Endodermal cell (in vitro differentiated cells): ENCODE results near the gene SCART1. TPM values are rescaled to one million over a fixed set of nuclear protein-coding genes. Genes with fewer than 3 reads are reported as not detected.
A peak's percentile ranks its signal among the peaks of the same experiment; 100 is the strongest.
"Not testable (repeated sequence)": the region's sequence is repeated elsewhere in the genome, so short reads cannot be mapped to it uniquely, and the experiment has no call there.

ENCODE experiments used
- DNase-seq: peaks from one replicate; pipeline ENCODE4 v3.0.0-alpha.2; 2017
- H3K27ac ChIP-seq: 2 replicates; pipeline ENCODE4 v1.5.1; 2013; ENCODE audit warnings: mild to moderate bottlenecking, low read depth, low read length, moderate library complexity
- H3K27me3 ChIP-seq: 2 replicates; pipeline ENCODE4 v1.6.1; 2013; ENCODE audit warnings: mild to moderate bottlenecking, low read length, moderate library complexity; ENCODE audit not compliant: insufficient read depth, control insufficient read depth, poor library complexity, severe bottlenecking
- H3K36me3 ChIP-seq: 2 replicates; pipeline ENCODE4 v1.7.0; 2013; ENCODE audit warnings: mild to moderate bottlenecking, low read length, moderate library complexity; ENCODE audit not compliant: control insufficient read depth, insufficient read depth
- H3K4me1 ChIP-seq: one replicate; pipeline ENCODE4 v1.7.0; 2013; ENCODE audit warnings: low read length; ENCODE audit not compliant: control insufficient read depth, insufficient read depth
- H3K4me3 ChIP-seq: 2 replicates; pipeline ENCODE4 v1.5.1; 2013; ENCODE audit warnings: mild to moderate bottlenecking, low read length, moderate library complexity
- H3K9ac ChIP-seq: 2 replicates; pipeline ENCODE4 v1.6.1; 2013; ENCODE audit warnings: mild to moderate bottlenecking, low read length, moderate library complexity; ENCODE audit not compliant: poor library complexity, severe bottlenecking; ENCODE audit errors: extremely low read depth
- H3K9me3 ChIP-seq: 2 replicates; pipeline ENCODE4 v1.6.1; 2013; ENCODE audit warnings: mild to moderate bottlenecking, low read length, moderate library complexity; ENCODE audit not compliant: control insufficient read depth
- H3K27ac Mint-ChIP-seq: 2 replicates; pipeline ENCODE4 v1.8.0; 2020; ENCODE audit warnings: mixed read lengths
- H3K27me3 Mint-ChIP-seq: 2 replicates; pipeline ENCODE4 v1.8.0; 2021; ENCODE audit warnings: mild to moderate bottlenecking, mixed read lengths; ENCODE audit not compliant: insufficient read depth
- H3K36me3 Mint-ChIP-seq: 2 replicates; pipeline ENCODE4 v1.8.0; 2020; ENCODE audit warnings: low read depth, mixed read lengths
- H3K4me1 Mint-ChIP-seq: 2 replicates; pipeline ENCODE4 v1.8.0; 2020; ENCODE audit warnings: mixed read lengths
- H3K4me3 Mint-ChIP-seq: 2 replicates; pipeline ENCODE4 v1.8.0; 2020; ENCODE audit warnings: mild to moderate bottlenecking, moderate library complexity, mixed read lengths
- H3K9me3 Mint-ChIP-seq: 2 replicates; pipeline ENCODE4 v1.8.0; 2020; ENCODE audit warnings: mild to moderate bottlenecking, mixed read lengths
- CTCF ChIP-seq: fragments of 200-600 bp; sonication (generic); conservative IDR thresholded peaks from 2 replicates; pipeline ENCODE4 v1.5.0; 2021; ENCODE audit warnings: antibody characterized with exemption, mild to moderate bottlenecking
- WGBS, 2 experiments: methylation state at CpG; one replicate each; pipeline versions ENCODE4 v1.1.5 to v1.1.7; 2013; ENCODE audit warnings: missing lambda C conversion rate in 2 of 2, mixed read lengths in 1 of 2; ENCODE audit not compliant: insufficient coverage in 1 of 2, insufficient read length in 1 of 2; 5-methylcytosine and 5-hydroxymethylcytosine counted together
- total RNA-seq, 2 donors: library from RNA; stranded (reverse); fragmentation: NEBNext Ultra II Directional in 1 of 2; extraction: Animal tissue kit (Norgen Biotek cat#: 25700) in 1 of 2; gene quantifications; 2 replicates in 1 of 2; 3 replicates in 1 of 2; pipeline ENCODE4 v1.2.1, GENCODE V29; 2021

The SCART1 gene
- total RNA-seq, 2 donors from 2014 or later, result 0.37 to 0.80 TPM

- H3K4me3 ChIP-seq, result no peak overlapping the region
- WGBS, 2 experiments, result 84 to 94% methylated on average over 13 to 16 of the region's 16 CpGs
- Mint-ChIP-seq H3K27ac (no peak overlapping the region), H3K4me3 (no peak overlapping the region), H3K4me1 (no peaks in the 10 kb centered on the region), H3K27me3 (peaks cover 20% of the 10 kb centered on the region), H3K36me3 (peaks cover 20% of the 10 kb centered on the region), H3K9me3 (no peaks in the 10 kb centered on the region)
- no peaks in the 10 kb centered on the region for H3K4me1 ChIP-seq
- no peak for TF ChIP-seq CTCF
- H3K9ac ChIP-seq, result no peak overlapping the region
- no peaks in the 10 kb centered on the region for H3K9me3 ChIP-seq
- H3K27me3 ChIP-seq, result peaks cover 7% of the 10 kb centered on the region
- H3K27ac ChIP-seq, result no peak overlapping the region
- DNase-seq, result peak; percentile 59
- peaks cover 4% of the 10 kb centered on the region for H3K36me3 ChIP-seq
Observed at GRCh38 chr10:133422223-133422806, 31.4 kb upstream of the SCART1 start.

- H3K4me3 Mint-ChIP-seq, result peak overlapping the region; percentile 34
- no peak overlapping the region for H3K27ac ChIP-seq
- no peak for TF ChIP-seq CTCF
- H3K27ac Mint-ChIP-seq, result no peak overlapping the region
- WGBS, 2 experiments, result 31 to 72% methylated on average over 24 to 88 of the region's 88 CpGs
- no peaks in the 10 kb centered on the region for H3K4me1 Mint-ChIP-seq
- H3K36me3 Mint-ChIP-seq, result peaks cover 20% of the 10 kb centered on the region
- H3K4me1 ChIP-seq, result no peaks in the 10 kb centered on the region
- H3K9me3 ChIP-seq, result no peaks in the 10 kb centered on the region
- H3K4me3 ChIP-seq, result no peak overlapping the region
- peaks cover 20% of the 10 kb centered on the region for H3K27me3 Mint-ChIP-seq
- peaks cover 4% of the 10 kb centered on the region for H3K36me3 ChIP-seq
- H3K9me3 Mint-ChIP-seq, result no peaks in the 10 kb centered on the region
- no peak overlapping the region for H3K9ac ChIP-seq
- DNase-seq, result peak; percentile 66
- peaks cover 7% of the 10 kb centered on the region for H3K27me3 ChIP-seq
Observed at GRCh38 chr10:133422807-133423771, 30.7 kb upstream of the SCART1 start.

GRCh38 chr10:133424102-133424501 is 29.6 kb upstream of the SCART1 start:
- H3K27me3 ChIP-seq, H3K9ac ChIP-seq, H3K36me3 ChIP-seq, H3K4me1 Mint-ChIP-seq, H3K27ac Mint-ChIP-seq, H3K9me3 ChIP-seq, H3K4me1 ChIP-seq, H3K27ac ChIP-seq, H3K4me3 Mint-ChIP-seq, H3K9me3 Mint-ChIP-seq, H3K4me3 ChIP-seq: not testable (repeated sequence)
- peak; percentile 42 for DNase-seq
- Mint-ChIP-seq H3K36me3 (peaks cover 14% of the 10 kb centered on the region), H3K27me3 (peaks cover 20% of the 10 kb centered on the region)
- WGBS, 2 experiments, result 5% methylated on average over 8 of the region's 46 CpGs; no CpG with 5 or more reads in 1 of the 2 experiments

- peaks cover 12% of the 10 kb centered on the region for H3K9me3 Mint-ChIP-seq
- H3K4me3 Mint-ChIP-seq, result peak within 1 kb of the TSS; percentile 34
- H3K9me3 ChIP-seq, H3K36me3 Mint-ChIP-seq, H3K9ac ChIP-seq, H3K4me3 ChIP-seq, H3K4me1 Mint-ChIP-seq, H3K27ac Mint-ChIP-seq, DNase-seq, H3K27me3 ChIP-seq, H3K4me1 ChIP-seq, H3K27ac ChIP-seq, H3K36me3 ChIP-seq: not testable (repeated sequence)
- peaks cover 20% of the 10 kb centered on the region for H3K27me3 Mint-ChIP-seq
- WGBS, 2 experiments, result 2% methylated on average over 7 of the region's 37 CpGs; no CpG with 5 or more reads in 1 of the 2 experiments
Observed at GRCh38 chr10:133424601-133425000, 29.1 kb upstream of the SCART1 start, which contains the start of gene SPRN. TSS of gene SPRN (minus strand) at chr10:133424625. CDS start at chr10:133423681, 944 bp downstream.

GRCh38 chr10:133429571-133429970 is 24.2 kb upstream of the SCART1 start:
- H3K27ac Mint-ChIP-seq, result not testable (repeated sequence)
- 90% methylated on average over 3 of the region's 4 CpGs; no CpG with 5 or more reads in 1 of the 2 experiments for WGBS, 2 experiments

More at GRCh38 chr10:133429571-133429970, 24.2 kb upstream of the SCART1 start:
- not testable (repeated sequence) for H3K27me3 Mint-ChIP-seq, H3K36me3 Mint-ChIP-seq, H3K9ac ChIP-seq, H3K27ac ChIP-seq, H3K27me3 ChIP-seq, H3K4me1 ChIP-seq, H3K9me3 ChIP-seq, H3K36me3 ChIP-seq, H3K4me3 ChIP-seq, H3K4me1 Mint-ChIP-seq, H3K4me3 Mint-ChIP-seq, DNase-seq
- peaks cover 17% of the 10 kb centered on the region for H3K9me3 Mint-ChIP-seq
